Testis (tissue), 2 donors: ENCODE data around the gene PTPN12.

Source experiments
- CTCF ChIP-seq, 3 experiments: fragments of 450-650 bp in 2 of 3; fragments of 200-600 bp in 1 of 3; sonication (generic) in 1 of 3; IDR thresholded peaks; one replicate each; pipeline ENCODE4 v1.5.1; 2016 to 2019; ENCODE audit warnings: antibody characterized with exemption in 3 of 3, mild to moderate bottlenecking in 2 of 3, moderate library complexity in 1 of 3
- POLR2A ChIP-seq: fragments of 450-650 bp; IDR thresholded peaks from one replicate; pipeline ENCODE4 v1.6.1; 2017; ENCODE audit warnings: antibody characterized with exemption, mild to moderate bottlenecking, moderate library complexity

GRCh38 chr7:77569514-77570232, 32.6 kb downstream of the PTPN12 start:
- no peak for TF ChIP-seq CTCF (IDR thresholded peaks at IDR 0.05)
- TF ChIP-seq POLR2A = no peak
